LoVo (cell line): ENCODE measurements around the gene HOXC4.
"Not testable (repeated sequence)": the region's sequence is repeated elsewhere in the genome, so short reads cannot be mapped to it uniquely, and the experiment has no call there.

Experiments used
- DNase-seq: peaks from one replicate; pipeline ENCODE4 v3.0.0-alpha.2; 2016; ENCODE audit warnings: low spot score

The HOXC4 gene

GRCh38 chr12:54041097-54041690 is 12.4 kb upstream of the HOXC4 start:
- DNase-seq, result no peak

DNA sequence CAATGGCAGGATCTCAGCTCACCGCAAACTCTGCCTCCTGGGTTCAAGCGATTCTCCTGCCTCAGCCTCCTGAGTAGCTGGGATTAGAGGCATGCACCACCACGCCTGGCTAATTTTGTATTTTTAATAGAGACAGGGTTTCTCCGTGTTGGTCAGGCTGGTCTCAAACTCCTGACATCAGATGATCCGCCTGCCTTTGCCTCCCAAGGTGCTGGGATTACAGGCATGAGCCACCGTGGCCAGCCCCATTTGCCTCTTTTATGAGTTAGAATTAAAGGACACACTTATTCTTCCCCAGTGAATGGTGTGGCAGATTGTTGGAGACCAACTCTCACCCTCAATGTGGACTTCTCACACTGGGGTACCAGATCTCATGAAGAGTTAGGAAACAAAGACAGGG is 11.6 kb upstream of the HOXC4 start:
- DNase-seq, result not testable (repeated sequence)

DNA sequence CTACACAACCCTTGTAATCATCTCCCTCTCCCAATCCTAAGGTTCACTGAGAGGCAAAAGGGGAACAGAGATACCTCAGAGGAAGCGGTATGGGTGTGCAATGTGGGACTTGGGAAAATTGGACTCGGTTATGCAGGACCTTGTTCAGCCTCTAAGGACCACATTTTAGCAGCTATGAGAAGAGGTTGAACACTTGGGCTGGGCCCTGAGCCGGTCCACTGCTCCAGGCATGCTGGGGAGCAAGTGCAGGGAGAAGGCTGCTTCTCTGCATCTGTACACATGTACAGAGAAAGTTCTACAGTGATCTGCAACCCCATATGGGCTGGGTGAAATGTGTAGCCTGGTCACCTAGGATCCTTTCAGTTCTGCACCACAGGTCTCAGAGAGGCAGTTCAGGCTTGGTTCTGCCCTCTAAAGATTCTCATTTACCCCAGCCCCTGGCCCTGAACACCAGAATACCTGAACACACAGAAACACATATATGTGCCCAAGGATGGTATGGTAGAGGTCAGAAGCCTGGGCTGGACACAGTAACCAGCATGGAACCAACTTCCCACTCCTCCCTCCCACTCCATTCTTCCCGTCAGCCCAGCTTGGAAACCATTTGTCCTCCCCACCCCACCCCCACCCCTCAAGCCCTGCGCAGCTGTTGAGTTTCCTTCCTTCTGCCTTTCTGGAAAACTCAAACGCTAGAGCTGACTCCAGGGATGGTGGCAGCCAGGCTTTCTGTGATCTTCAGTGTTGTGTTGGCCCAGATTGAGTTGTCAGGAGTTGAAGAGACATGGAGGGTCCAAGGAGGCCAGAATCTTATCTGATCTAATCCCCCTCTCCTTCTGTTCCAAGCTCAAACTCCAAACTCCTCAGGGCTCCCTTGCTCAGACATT is 10.4 kb upstream of the HOXC4 start:
- DNase-seq, result no peak

GRCh38 chr12:54044425-54045103 is 9.1 kb upstream of the HOXC4 start:
- no peak for DNase-seq

- no peak for DNase-seq
Measured at GRCh38 chr12:54045401-54045800, 8.2 kb upstream of the HOXC4 start.

DNA sequence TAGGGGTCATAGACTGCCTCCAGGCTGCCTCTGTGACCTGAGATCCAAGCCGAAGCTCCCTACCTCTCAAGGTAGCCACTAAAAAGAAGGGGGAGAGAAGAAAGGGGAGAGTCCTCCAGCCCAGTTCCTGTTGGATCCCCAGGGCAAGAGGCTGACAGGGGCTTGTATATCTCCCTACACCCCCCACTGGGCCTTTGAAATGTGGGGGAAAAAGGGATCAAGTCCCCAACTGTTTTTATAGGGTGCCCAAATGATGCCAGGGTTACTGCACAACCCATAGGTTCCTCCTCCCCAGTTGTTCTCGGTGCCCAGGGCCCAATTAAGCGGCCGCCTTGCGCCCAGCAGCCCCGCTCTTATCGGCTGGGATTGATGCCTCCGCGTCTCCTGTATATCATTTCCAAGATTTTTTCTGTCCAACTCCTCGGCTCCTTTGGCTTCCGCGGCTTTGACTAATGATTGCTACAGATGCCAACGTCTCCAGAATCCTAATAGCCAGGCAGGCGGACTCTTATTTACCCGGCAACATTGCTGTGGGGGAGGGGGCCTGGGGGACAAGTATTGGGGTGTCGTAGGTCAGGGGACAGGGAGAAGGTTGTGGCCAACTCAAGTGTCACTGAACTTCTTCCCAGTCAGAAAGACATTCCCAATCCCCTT is 7.6 kb upstream of the HOXC4 start:
- no peak for DNase-seq

GRCh38 chr12:54046809-54047159 is 6.9 kb upstream of the HOXC4 start:
- DNase-seq, result no peak

GRCh38 chr12:54047160-54047963 is 6.3 kb upstream of the HOXC4 start:
- no peak for DNase-seq

DNA sequence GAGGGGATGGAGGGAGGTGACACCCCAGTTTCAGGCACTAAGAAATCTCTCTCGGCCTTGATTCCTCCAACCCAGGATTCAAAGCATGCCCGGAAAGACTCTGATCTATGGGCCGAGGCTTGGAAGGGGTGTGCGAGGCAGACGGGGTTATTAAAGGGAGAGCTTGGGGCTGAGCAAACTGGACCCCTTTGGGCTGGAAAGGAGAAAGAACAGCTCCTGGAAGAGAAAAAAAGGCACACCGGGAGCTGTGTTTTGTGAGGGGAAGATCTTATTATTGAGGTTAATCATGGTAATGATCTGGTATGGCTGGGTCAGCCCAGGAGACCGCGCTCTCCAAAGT is 5.7 kb upstream of the HOXC4 start:
- DNase-seq, result no peak

GRCh38 chr12:54048406-54049093 is 5.1 kb upstream of the HOXC4 start:
- no peak for DNase-seq

GRCh38 chr12:54049108-54049507 is 4.5 kb upstream of the HOXC4 start:
- DNase-seq, result no peak

DNA sequence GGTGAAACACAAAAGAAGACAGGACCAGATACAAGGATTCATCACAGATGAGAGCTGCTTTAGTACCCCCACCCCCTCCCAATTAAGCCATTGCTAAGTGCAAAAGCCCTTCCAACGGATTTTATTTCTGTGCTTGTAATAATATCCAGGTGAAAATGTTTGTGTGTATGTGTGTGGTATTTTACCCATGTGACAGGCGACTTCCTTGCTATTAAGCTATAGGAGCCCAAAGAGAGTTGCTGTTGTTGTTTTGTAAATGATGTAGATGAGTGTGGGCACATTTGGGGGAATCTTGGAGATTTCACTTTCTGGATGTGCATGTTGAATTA is 3.2 kb upstream of the HOXC4 start:
- no peak for DNase-seq

- no peak for DNase-seq
Measured at GRCh38 chr12:54051026-54051842, 2.4 kb upstream of the HOXC4 start.

DNA sequence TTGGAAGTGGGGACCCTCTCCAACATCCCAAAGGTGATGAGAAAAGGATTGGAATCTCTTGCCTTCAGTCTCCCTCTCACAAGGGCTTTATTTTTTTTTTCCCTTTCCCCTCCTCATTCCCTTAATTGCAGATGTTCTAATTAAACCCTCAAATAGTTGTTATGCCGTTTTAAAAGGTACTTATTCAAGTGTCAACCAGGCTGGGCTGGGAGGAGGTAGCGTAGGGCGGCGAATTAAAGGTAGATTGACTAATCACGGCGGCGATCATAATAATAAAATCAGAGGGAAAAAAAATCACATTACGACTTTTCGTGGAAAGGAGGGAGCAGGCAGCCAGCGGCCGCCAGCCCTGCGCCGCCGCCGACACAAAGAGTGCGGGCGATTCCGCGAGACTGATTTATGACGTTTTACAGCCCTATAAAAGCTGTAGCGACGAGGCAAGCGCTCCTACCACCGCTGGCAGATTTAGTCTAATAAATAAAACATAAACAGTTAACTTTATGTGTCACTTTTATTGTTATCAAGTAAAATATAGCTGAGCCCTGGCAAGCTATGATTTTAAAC is 1.7 kb upstream of the HOXC4 start:
- DNase-seq, result peak; percentile 91

- no peak for DNase-seq
Measured at GRCh38 chr12:54052438-54053002, 1.1 kb upstream of the HOXC4 start.

GRCh38 chr12:54053003-54053750 is 458 bp upstream of the HOXC4 start:
- DNase-seq, result no peak

DNA sequence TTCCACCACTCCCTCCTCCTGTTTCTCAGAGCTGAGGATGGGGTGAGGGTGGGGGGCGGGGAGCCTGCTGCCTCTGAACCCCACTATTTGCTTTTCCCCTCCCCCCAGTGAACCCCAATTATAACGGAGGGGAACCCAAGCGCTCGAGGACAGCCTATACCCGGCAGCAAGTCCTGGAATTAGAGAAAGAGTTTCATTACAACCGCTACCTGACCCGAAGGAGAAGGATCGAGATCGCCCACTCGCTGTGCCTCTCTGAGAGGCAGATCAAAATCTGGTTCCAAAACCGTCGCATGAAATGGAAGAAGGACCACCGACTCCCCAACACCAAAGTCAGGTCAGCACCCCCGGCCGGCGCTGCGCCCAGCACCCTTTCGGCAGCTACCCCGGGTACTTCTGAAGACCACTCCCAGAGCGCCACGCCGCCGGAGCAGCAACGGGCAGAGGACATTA is 1.1 kb downstream of the HOXC4 start:
- no peak for DNase-seq

- no peak for DNase-seq
Measured at GRCh38 chr12:54055552-54055951, 1.9 kb downstream of the HOXC4 start.

DNA sequence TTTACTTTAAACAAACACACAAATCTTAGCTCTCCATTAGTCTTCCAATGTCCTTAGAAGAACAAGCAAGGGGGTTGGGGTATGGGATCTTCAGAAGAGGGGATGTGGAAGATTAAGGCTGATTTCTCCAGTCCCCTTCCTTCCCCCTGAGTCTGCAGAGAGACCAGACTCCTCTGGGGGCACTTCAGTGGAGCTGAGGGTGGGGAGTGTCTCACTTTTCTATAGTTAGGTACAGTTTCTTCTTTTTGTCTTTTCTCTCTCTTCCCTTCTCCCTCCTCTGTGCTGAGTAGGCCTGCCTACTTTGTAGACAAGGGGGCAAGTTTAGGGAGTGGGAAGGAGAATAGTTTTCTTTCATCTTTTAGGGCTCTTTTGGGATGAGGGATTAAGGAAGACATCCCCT is 2.5 kb downstream of the HOXC4 start:
- DNase-seq, result no peak
